Epithelial cell of proximal tubule (primary cell): ENCODE results near the gene AOC3. TPM values are rescaled to one million over a fixed set of nuclear protein-coding genes. Genes with fewer than 3 reads are reported as not detected.
"Not testable (repeated sequence)": the region's sequence is repeated elsewhere in the genome, so short reads cannot be mapped to it uniquely, and the experiment has no call there.

ENCODE experiments used
- DNase-seq: peaks from one replicate; pipeline ENCODE4 v3.0.0-alpha.2; 2011; ENCODE audit warnings: low read depth
- H3K4me3 ChIP-seq: 2 replicates; pipeline ENCODE4 v1.5.1; 2011; ENCODE audit warnings: low read depth, mild to moderate bottlenecking, low read length
- total RNA-seq: library from RNA; depleted of rRNA; stranded (reverse); fragments of >200 nt; gene quantifications from 2 replicates; pipeline ENCODE4 v1.2.3, GENCODE V29; 2015
- TF ChIP-seq, protein P1 (sequence below): conservative IDR thresholded peaks from 2 replicates; pipeline ENCODE4 v1.5.1; 2012; ENCODE audit warnings: low read depth, mild to moderate bottlenecking, low read length

The AOC3 gene
- total RNA-seq, 1 donor from 2014 or later: not detected

DNA sequence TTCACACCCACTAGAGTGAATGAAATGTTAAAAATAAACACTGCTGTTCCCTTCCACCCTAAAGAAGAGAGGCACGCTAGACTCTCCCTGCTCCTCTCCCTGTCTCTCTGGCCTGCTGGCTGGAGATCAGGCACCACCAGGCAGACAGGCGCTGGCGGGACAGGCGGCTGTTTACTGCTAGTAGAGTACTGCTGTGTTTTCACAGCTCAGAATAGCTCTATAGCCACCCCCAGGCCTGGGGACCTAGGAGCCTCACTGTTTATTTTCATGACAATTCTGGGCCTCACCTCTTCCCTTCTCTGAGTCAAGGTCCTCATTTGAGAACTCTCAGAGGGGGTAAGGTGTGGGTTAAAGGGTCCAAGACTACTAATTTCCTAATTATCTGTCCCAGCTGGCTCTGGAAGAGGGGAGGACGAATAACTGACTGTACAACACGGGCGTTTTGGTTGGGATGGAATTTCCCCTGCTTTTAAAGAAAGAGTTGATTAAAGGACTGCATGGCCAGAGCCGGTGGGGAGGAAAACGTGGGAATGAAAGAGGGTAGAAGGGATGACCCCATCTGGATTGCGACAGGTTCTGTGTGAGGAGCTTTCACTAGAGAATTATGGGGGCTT lies 40.6 kb downstream of the AOC3 start:
- DNase-seq: no peak
- TF ChIP-seq, protein P1, sequence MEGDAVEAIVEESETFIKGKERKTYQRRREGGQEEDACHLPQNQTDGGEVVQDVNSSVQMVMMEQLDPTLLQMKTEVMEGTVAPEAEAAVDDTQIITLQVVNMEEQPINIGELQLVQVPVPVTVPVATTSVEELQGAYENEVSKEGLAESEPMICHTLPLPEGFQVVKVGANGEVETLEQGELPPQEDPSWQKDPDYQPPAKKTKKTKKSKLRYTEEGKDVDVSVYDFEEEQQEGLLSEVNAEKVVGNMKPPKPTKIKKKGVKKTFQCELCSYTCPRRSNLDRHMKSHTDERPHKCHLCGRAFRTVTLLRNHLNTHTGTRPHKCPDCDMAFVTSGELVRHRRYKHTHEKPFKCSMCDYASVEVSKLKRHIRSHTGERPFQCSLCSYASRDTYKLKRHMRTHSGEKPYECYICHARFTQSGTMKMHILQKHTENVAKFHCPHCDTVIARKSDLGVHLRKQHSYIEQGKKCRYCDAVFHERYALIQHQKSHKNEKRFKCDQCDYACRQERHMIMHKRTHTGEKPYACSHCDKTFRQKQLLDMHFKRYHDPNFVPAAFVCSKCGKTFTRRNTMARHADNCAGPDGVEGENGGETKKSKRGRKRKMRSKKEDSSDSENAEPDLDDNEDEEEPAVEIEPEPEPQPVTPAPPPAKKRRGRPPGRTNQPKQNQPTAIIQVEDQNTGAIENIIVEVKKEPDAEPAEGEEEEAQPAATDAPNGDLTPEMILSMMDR: no peak
- no peak overlapping the region for H3K4me3 ChIP-seq

- DNase-seq: no peak
- H3K4me3 ChIP-seq: no peak overlapping the region
- TF ChIP-seq, protein P1: no peak
These were observed 42.4 kb downstream of the AOC3 start for GRCh38 chr17:42893359-42893758.

GRCh38 chr17:42894283-42895184 lies 43.5 kb downstream of the AOC3 start:
- TF ChIP-seq, protein P1: no peak
- DNase-seq: no peak
- H3K4me3 ChIP-seq: peak overlapping the region; percentile 15

DNA sequence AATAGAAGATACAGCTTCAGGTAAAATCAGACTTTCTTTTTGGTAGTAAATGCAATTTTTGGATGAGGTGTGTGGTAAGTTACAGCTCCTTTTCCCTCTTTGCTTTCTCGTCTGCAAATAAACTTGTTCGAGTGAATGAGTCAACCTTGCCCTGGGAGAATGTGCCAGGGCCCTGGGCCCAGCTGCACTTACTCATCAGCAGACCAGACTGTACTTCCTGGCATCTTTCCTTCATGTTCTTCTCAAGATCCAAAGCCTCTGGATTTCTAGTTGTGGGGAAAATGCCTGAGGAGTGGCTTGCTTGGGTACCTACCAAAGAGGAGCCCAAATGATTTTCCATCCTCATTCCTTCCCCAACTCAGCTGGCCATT lies 44.2 kb downstream of the AOC3 start:
- peak overlapping the region; percentile 15 for H3K4me3 ChIP-seq
- TF ChIP-seq, protein P1: no peak
- no peak for DNase-seq

DNA sequence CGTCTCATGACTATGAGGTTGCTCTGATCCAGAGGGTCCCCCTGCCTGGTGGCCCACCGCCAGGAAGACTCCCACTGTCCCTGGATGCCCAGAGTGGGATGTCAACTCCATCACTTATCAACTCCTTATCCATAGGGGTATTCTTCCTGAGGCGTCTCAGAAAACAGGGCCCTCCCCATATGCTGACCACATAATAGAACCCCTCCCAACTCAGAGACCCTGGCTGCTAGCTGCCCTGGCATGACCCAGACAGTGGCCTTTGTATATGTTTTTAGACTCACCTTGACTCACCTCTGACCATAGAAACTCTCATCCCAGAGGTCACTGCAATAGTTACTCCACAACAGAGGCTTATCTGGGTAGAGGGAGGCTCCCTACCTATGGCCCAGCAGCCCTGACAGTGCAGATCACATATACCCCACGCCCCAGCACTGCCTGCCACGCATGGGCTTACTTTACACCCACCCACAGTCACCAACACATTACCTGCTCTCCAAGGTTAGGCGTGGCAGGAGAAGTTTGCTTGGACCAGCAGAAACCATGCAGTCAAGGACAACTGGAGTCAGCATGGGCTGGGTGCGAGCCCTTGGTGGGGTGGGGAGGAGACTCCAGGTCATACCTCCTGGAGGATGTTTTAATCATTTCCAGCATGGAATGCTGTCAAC lies 47.3 kb downstream of the AOC3 start:
- TF ChIP-seq, protein P1: no peak
- no peak for DNase-seq
- no peak overlapping the region for H3K4me3 ChIP-seq

GRCh38 chr17:42899981-42900380 lies 49.0 kb downstream of the AOC3 start:
- not testable (repeated sequence) for DNase-seq

More at GRCh38 chr17:42899981-42900380, 49.0 kb downstream of the AOC3 start:
- not testable (repeated sequence) for H3K4me3 ChIP-seq
